GM10248 (cell line): ENCODE data around the gene SLC10A7.

Source experiments
- CTCF ChIA-PET: fragments of 300-600 bp; sonication (Branson Sonifier 250); formaldehyde crosslinking; extraction: SDS; loops from one replicate; lab custom pipeline; 2021; ENCODE audit warnings: antibody characterized with exemption; lab: Yijun Ruan, JAX
- POLR2A ChIA-PET: fragments of 350-650 bp; sonication (Branson Sonifier 250); formaldehyde crosslinking; extraction: SDS; loops from one replicate; lab custom pipeline; 2020; ENCODE audit warnings: antibody characterized with exemption; lab: Yijun Ruan, JAX
- DNase-seq: peaks from one replicate; pipeline ENCODE4 v3.0.0; 2012; ENCODE audit errors: extremely low spot score
- CTCF ChIP-seq: IDR thresholded peaks from 2 replicates; pipeline ENCODE4 v1.5.1; 2012; ENCODE audit warnings: mild to moderate bottlenecking, low read depth; ENCODE audit errors: extremely low read depth, missing control alignments, control extremely low read depth

SLC10A7 gene

GRCh38 chr4:146435962-146436361 lies 85.8 kb downstream of the SLC10A7 start:
- no peak for TF ChIP-seq CTCF
- ChIA-PET POLR2A (no interaction called here), CTCF (interaction anchor here (2.2 kb wide), 1 partner anchor 23 kb away, joined by 6 read pairs; no protein-coding TSS in a partner anchor)
- DNase-seq: no peak

GRCh38 chr4:146432065-146432464 lies 89.7 kb downstream of the SLC10A7 start:
- POLR2A ChIA-PET: no interaction called here
- no peak for TF ChIP-seq CTCF
- CTCF ChIA-PET: interaction anchor here (2.1 kb wide), 1 partner anchor 14 kb away, joined by 6 read pairs; no protein-coding TSS in a partner anchor
- no peak for DNase-seq

- CTCF ChIA-PET: interaction anchor here (1.4 kb wide), 1 partner anchor 9 kb away, joined by 5 read pairs; no protein-coding TSS in a partner anchor
- TF ChIP-seq CTCF: no peak
- DNase-seq: no peak
- POLR2A ChIA-PET: no interaction called here
Observed at GRCh38 chr4:146428298-146428697, 93.4 kb downstream of the SLC10A7 start.

- ChIA-PET CTCF (interaction anchor here (1.3 to 2.1 kb wide), 4 partner anchors 9 to 323 kb away, joined by 3 to 6 read pairs (median 4); no protein-coding TSS in a partner anchor), POLR2A (no interaction called here)
- no peak for TF ChIP-seq CTCF
- DNase-seq: no peak
Observed at GRCh38 chr4:146417822-146418221, 103.9 kb downstream of the SLC10A7 start.

GRCh38 chr4:146415829-146416228 lies 105.9 kb downstream of the SLC10A7 start:
- TF ChIP-seq CTCF: no peak
- ChIA-PET CTCF (interaction anchor here (1.3 kb wide), 1 partner anchor 18 kb away, joined by 3 read pairs; no protein-coding TSS in a partner anchor), POLR2A (no interaction called here)
- no peak for DNase-seq

GRCh38 chr4:146407669-146408084 lies 114.1 kb downstream of the SLC10A7 start:
- no peak for TF ChIP-seq CTCF
- ChIA-PET POLR2A (no interaction called here), CTCF (interaction anchor here (1.2 to 1.4 kb wide), 2 partner anchors 14 to 18 kb away, joined by 4 read pairs; no protein-coding TSS in a partner anchor)
- DNase-seq: no peak
